Natural killer cell (primary cell): Measurements from ENCODE around the gene CCDC112. TPM values are rescaled to one million over a fixed set of nuclear protein-coding genes. Genes with fewer than 3 reads are reported as not detected.

Source experiments
- ATAC-seq, 3 donors: fragments of 150-1000 bp in 2 of 3; fragments of 200-7000 bp in 1 of 3; cut with Tn5 transposase; 1 replicate in 1 of 3; 2 replicates in 2 of 3; pipeline ENCODE4 v1.10.0; 2021; ENCODE audit warnings: mild to moderate bottlenecking in 2 of 3, moderate library complexity in 2 of 3
- DNase-seq, 2 donors: peaks; one replicate each; pipeline versions ENCODE4 v3.0.0 to v3.0.0-alpha.2; 2013 to 2021; ENCODE audit warnings: mixed read lengths in 1 of 2
- H3K27ac ChIP-seq: one replicate; pipeline ENCODE4 v1.5.1; 2013; ENCODE audit warnings: mild to moderate bottlenecking, low read length
- H3K27me3 ChIP-seq: one replicate; pipeline ENCODE4 v1.6.1; 2013; ENCODE audit warnings: low read length; ENCODE audit not compliant: control insufficient read depth, insufficient read depth
- H3K36me3 ChIP-seq: one replicate; pipeline ENCODE4 v1.6.1; 2013; ENCODE audit warnings: low read length; ENCODE audit not compliant: control insufficient read depth, insufficient read depth
- H3K4me1 ChIP-seq: one replicate; pipeline ENCODE4 v1.6.1; 2013; ENCODE audit warnings: low read length; ENCODE audit not compliant: control insufficient read depth, insufficient read depth
- H3K4me3 ChIP-seq: one replicate; pipeline ENCODE4 v1.5.1; 2013; ENCODE audit warnings: low read length
- H3K9me3 ChIP-seq: one replicate; pipeline ENCODE4 v1.6.1; 2013; ENCODE audit warnings: low read length; ENCODE audit not compliant: control insufficient read depth, insufficient read depth
- H3K27ac Mint-ChIP-seq, 2 donors: one replicate each; pipeline ENCODE4 v1.8.0; 2022; ENCODE audit warnings: mild to moderate bottlenecking in 2 of 2, mixed read lengths in 2 of 2, moderate library complexity in 1 of 2
- H3K27me3 Mint-ChIP-seq, 2 donors: one replicate each; pipeline ENCODE4 v1.8.0; 2022; ENCODE audit warnings: low read depth in 2 of 2, mixed read lengths in 2 of 2
- H3K36me3 Mint-ChIP-seq: one replicate; pipeline ENCODE4 v1.8.0; 2022; ENCODE audit warnings: mixed read lengths
- H3K4me1 Mint-ChIP-seq, 2 donors: one replicate each; pipeline ENCODE4 v1.8.0; 2022; ENCODE audit warnings: mixed read lengths in 2 of 2
- H3K4me3 Mint-ChIP-seq: one replicate; pipeline ENCODE4 v1.8.0; 2022; ENCODE audit warnings: mild to moderate bottlenecking, moderate library complexity, mixed read lengths
- H3K9me3 Mint-ChIP-seq, 2 donors: one replicate each; pipeline ENCODE4 v1.8.0; 2022; ENCODE audit warnings: mixed read lengths in 2 of 2
- WGBS: methylation state at CpG from one replicate; pipeline ENCODE4 v1.1.7; 2013; ENCODE audit warnings: missing lambda C conversion rate; ENCODE audit not compliant: insufficient coverage; 5-methylcytosine and 5-hydroxymethylcytosine counted together
- intact Hi-C: fragments of 100-400 bp; cut with micrococcal nuclease; formaldehyde crosslinking; loops from one replicate; pipeline ENCODE4 v1.14.2; 2022
- total RNA-seq, 4 donors: library from RNA; stranded (reverse); fragments of 120-200 nt in 1 of 4; gene quantifications; one replicate each; pipeline versions ENCODE4 v1.2.3 to v1.2.4, GENCODE V29; 2013 to 2022
- TF ChIP-seq, protein P1 (sequence below): fragments of 200-600 bp; IDR thresholded peaks from one replicate; pipeline ENCODE4 v1.8.0; 2022; ENCODE audit warnings: antibody characterized with exemption

The CCDC112 gene
- total RNA-seq, 3 donors from 2014 or later (not counting 1 experiment from before 2014, with no cell fraction given) = 2.5 to 3.7 (median 3.1) TPM

DNA sequence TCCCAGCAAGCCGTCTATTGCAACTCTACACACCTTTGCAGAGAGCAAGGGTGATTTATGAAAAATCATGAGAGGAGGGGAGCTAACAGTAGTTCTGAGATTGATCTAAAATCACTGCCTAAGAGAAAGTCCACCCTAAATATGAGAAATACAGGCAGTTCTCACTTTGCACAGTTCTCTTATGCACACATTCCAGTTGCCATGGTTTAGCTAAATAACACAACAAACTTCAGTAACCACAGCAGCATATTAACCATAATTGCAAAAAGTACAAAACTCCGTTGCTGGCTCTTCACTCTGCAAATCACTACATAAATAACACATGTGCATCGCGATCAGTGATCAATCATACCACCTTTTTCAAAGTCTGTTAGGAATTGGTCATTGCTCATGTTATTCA, 64.9 kb downstream of the CCDC112 start:
- intact Hi-C loops = no loop called here
- H3K9me3 ChIP-seq = no peaks in the 10 kb centered on the region
- H3K4me3 ChIP-seq = no peak overlapping the region
- 78% methylated on average over 3 of the region's 4 CpGs for WGBS
- H3K27ac ChIP-seq = no peak overlapping the region
- Mint-ChIP-seq H3K4me3 (no peak overlapping the region), H3K27me3 (no peaks in the 10 kb centered on the region), H3K27ac (peak overlapping the region in 1 of 2 donors; percentile 17), H3K36me3 (peaks cover 17% of the 10 kb centered on the region), H3K4me1 (peaks cover 17 to 22% of the 10 kb centered on the region in 2 donors), H3K9me3 (no peaks in the 10 kb centered on the region)
- H3K27me3 ChIP-seq = no peaks in the 10 kb centered on the region
- H3K4me1 ChIP-seq = no peaks in the 10 kb centered on the region
- DNase-seq = no peak
- H3K36me3 ChIP-seq = peaks cover 55% of the 10 kb centered on the region
- peak in 2 of 3 donors; percentile 26 to 29 for ATAC-seq
- TF ChIP-seq, protein P1, sequence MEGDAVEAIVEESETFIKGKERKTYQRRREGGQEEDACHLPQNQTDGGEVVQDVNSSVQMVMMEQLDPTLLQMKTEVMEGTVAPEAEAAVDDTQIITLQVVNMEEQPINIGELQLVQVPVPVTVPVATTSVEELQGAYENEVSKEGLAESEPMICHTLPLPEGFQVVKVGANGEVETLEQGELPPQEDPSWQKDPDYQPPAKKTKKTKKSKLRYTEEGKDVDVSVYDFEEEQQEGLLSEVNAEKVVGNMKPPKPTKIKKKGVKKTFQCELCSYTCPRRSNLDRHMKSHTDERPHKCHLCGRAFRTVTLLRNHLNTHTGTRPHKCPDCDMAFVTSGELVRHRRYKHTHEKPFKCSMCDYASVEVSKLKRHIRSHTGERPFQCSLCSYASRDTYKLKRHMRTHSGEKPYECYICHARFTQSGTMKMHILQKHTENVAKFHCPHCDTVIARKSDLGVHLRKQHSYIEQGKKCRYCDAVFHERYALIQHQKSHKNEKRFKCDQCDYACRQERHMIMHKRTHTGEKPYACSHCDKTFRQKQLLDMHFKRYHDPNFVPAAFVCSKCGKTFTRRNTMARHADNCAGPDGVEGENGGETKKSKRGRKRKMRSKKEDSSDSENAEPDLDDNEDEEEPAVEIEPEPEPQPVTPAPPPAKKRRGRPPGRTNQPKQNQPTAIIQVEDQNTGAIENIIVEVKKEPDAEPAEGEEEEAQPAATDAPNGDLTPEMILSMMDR = no peak

DNA sequence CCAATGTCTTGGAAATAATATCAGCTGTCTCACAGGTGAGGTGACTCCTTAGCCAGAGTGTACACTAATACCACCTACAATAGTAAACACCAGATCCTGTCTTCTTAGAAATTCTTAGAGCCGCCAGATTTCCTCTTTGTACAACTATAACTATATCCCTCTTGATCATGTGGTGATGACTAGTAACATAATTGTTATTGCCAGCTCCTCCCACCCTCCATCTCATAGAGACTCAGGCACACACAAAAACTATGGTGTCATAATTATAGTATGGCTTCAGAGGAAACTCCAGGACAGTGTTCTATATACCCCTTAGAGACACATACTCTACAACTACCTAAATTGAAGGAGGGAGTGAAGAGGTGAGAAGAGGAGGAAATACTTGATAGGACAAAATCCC, 66.8 kb downstream of the CCDC112 start:
- TF ChIP-seq, protein P1 = no peak
- H3K4me1 Mint-ChIP-seq = peaks cover 17 to 22% of the 10 kb centered on the region in 2 donors
- peaks cover 17% of the 10 kb centered on the region for H3K36me3 Mint-ChIP-seq
- Histone ChIP-seq H3K27ac (no peak overlapping the region), H3K36me3 (peaks cover 46% of the 10 kb centered on the region), H3K9me3 (no peaks in the 10 kb centered on the region), H3K4me1 (no peaks in the 10 kb centered on the region), H3K4me3 (no peak overlapping the region), H3K27me3 (no peaks in the 10 kb centered on the region)
- no CpG with 5 or more reads among the region's 1 CpG for WGBS
- no peaks in the 10 kb centered on the region for H3K9me3 Mint-ChIP-seq
- no peak overlapping the region for H3K4me3 Mint-ChIP-seq
- no peaks in the 10 kb centered on the region for H3K27me3 Mint-ChIP-seq
- H3K27ac Mint-ChIP-seq = no peak overlapping the region
- ATAC-seq (peak in 1 of 3 donors; percentile 36), DNase-seq (no peak)
- intact Hi-C loops = no loop called here

DNA sequence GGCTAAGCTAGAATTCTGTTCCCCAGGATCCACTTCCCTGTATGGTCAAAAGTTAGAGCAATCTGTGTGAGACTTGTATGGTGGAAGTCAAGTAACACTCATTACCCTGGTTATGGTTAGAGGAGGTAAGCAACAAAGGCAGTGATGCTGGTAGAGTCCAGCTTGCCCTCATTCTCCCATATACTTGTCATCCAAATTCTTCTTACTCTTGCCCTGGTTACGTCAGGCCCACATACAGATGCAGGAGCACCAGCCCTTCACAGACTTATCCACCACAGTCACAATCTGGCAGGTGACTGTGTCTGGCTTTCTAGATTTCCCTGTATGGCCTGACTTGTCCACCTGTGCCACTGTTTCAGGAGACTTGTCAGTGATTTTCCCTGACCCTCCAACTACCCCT, 69.2 kb downstream of the CCDC112 start:
- DNase-seq = no peak
- Histone ChIP-seq H3K36me3 (peaks cover 53% of the 10 kb centered on the region), H3K4me1 (no peaks in the 10 kb centered on the region), H3K9me3 (no peaks in the 10 kb centered on the region), H3K27me3 (no peaks in the 10 kb centered on the region), H3K27ac (no peak overlapping the region), H3K4me3 (no peak overlapping the region)
- Mint-ChIP-seq H3K36me3 (peaks cover 6% of the 10 kb centered on the region), H3K4me3 (no peak overlapping the region), H3K27ac (peak overlapping the region in 1 of 2 donors; percentile 12), H3K4me1 (peaks cover 12 to 17% of the 10 kb centered on the region in 2 donors), H3K9me3 (no peaks in the 10 kb centered on the region), H3K27me3 (no peaks in the 10 kb centered on the region)
- no peak for ATAC-seq
- 96% methylated on average over 1 of the region's 1 CpG for WGBS
- intact Hi-C loops = no loop called here
- TF ChIP-seq, protein P1 = no peak

Other genes with a start within 250 kb of the CCDC112 start
- 1 to 10 TPM in 1 of 3 donors, under 1 TPM in 2; 0.25 to 1.2 (median 0.38) TPM for gene TRIM36, start 126.7 kb downstream of the CCDC112 start, total RNA-seq
- gene PGGT1B, start 33.8 kb downstream of the CCDC112 start, total RNA-seq = 10 to 100 TPM; 39.5 to 60.1 (median 46.1) TPM
- 10 to 100 TPM; 33.8 to 48.6 (median 36.2) TPM for gene FEM1C, start 248.1 kb upstream of the CCDC112 start, total RNA-seq